H1 (cell line): ENCODE measurements around the gene KCNJ16.

Source experiments
- POLR2AphosphoS5 ChIP-seq: IDR thresholded peaks from 2 replicates; pipeline ENCODE4 v1.6.1; 2011; ENCODE audit warnings: low read depth, low read length
- RXRA ChIP-seq: IDR thresholded peaks from 2 replicates; pipeline ENCODE4 v1.6.1; 2011; ENCODE audit warnings: low read depth, mild to moderate bottlenecking, low read length, moderate library complexity; ENCODE audit not compliant: insufficient read depth
- SIN3A ChIP-seq, 2 experiments: IDR thresholded peaks in 1 of 2; conservative IDR thresholded peaks in 1 of 2; 2 replicates each; pipeline ENCODE4 v1.6.1; 2011 to 2012; ENCODE audit warnings: low read length in 2 of 2, improper control_type of control experiment in 1 of 2, low read depth in 1 of 2, mild to moderate bottlenecking in 1 of 2
- TBP ChIP-seq: IDR thresholded peaks from 2 replicates; pipeline ENCODE4 v1.6.1; 2011; ENCODE audit warnings: low read depth, low read length, improper control_type of control experiment
- TF ChIP-seq, protein P1 (sequence below), 3 experiments: IDR thresholded peaks; 1 replicate in 2 of 3; 2 replicates in 1 of 3; pipeline versions ENCODE4 v1.5.1 to v1.6.1; 2011; ENCODE audit warnings: low read length in 3 of 3, mild to moderate bottlenecking in 3 of 3, inconsistent platforms in 2 of 3, low read depth in 1 of 3, moderate library complexity in 1 of 3; ENCODE audit not compliant: insufficient read depth in 1 of 3; ENCODE audit errors: control extremely low read depth in 1 of 3

- TF ChIP-seq POLR2AphosphoS5 (no peak), TBP (no peak), SIN3A (conservative IDR thresholded peaks at IDR 0.05 in 1 of 2, IDR thresholded peaks at IDR 0.05 in 1 of 2; ENCODE audit: low read depth in 1 of 2, low read length in 2 of 2) (no peak), RXRA (no peak)
- TF ChIP-seq, protein P1, sequence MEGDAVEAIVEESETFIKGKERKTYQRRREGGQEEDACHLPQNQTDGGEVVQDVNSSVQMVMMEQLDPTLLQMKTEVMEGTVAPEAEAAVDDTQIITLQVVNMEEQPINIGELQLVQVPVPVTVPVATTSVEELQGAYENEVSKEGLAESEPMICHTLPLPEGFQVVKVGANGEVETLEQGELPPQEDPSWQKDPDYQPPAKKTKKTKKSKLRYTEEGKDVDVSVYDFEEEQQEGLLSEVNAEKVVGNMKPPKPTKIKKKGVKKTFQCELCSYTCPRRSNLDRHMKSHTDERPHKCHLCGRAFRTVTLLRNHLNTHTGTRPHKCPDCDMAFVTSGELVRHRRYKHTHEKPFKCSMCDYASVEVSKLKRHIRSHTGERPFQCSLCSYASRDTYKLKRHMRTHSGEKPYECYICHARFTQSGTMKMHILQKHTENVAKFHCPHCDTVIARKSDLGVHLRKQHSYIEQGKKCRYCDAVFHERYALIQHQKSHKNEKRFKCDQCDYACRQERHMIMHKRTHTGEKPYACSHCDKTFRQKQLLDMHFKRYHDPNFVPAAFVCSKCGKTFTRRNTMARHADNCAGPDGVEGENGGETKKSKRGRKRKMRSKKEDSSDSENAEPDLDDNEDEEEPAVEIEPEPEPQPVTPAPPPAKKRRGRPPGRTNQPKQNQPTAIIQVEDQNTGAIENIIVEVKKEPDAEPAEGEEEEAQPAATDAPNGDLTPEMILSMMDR (IDR thresholded peaks at IDR 0.05; ENCODE audit: control extremely low read depth in 1 of 3, insufficient read depth in 1 of 3, low read depth in 1 of 3, low read length in 3 of 3) = no peak
These were observed 91.6 kb downstream of the KCNJ16 start for GRCh38 chr17:70166615-70167014.
